LNCAP (cell line): ENCODE data around the gene CCND2.

Source experiments
- TF ChIP-seq, protein P1 (sequence below): fragments of 450-650 bp; IDR thresholded peaks from 2 replicates; pipeline ENCODE4 v1.5.1; 2017; ENCODE audit warnings: mild to moderate bottlenecking

The CCND2 gene

DNA sequence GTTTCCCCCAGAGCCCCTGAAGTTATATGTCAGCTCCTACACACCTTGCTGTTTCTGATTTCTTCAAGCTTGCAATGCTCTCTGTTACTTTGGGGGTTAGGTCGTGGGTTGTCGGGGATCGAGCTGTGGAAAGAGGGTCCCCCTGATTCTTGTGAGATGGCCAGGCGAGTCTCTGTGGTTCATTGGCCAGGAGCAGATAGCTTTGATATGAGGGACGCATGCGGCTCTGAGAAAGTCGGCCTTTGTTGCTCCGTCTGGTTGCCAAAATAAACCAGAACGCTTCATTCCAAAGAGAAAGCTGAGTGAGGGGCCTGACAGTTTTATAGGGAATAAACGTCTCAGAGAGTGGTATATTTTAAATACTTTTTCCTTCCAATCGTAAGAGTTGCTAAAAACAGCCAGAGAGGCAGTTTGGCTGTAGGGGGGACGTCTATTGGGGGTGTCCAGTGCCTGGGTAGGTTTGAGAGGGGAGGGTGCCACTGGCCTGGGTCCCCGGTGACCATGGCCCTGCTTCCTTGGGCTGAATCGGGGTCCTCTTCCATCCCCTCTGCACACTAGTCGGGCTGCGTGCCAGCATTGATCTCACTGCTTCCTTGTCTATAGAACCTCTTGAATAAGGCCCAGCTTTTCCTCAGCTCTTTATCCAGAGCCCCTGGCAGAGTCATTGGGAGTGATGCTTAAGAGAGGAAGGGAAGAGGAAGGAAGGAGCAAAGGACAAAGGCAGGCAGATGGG is 18.9 kb downstream of the CCND2 start:
- TF ChIP-seq, protein P1, sequence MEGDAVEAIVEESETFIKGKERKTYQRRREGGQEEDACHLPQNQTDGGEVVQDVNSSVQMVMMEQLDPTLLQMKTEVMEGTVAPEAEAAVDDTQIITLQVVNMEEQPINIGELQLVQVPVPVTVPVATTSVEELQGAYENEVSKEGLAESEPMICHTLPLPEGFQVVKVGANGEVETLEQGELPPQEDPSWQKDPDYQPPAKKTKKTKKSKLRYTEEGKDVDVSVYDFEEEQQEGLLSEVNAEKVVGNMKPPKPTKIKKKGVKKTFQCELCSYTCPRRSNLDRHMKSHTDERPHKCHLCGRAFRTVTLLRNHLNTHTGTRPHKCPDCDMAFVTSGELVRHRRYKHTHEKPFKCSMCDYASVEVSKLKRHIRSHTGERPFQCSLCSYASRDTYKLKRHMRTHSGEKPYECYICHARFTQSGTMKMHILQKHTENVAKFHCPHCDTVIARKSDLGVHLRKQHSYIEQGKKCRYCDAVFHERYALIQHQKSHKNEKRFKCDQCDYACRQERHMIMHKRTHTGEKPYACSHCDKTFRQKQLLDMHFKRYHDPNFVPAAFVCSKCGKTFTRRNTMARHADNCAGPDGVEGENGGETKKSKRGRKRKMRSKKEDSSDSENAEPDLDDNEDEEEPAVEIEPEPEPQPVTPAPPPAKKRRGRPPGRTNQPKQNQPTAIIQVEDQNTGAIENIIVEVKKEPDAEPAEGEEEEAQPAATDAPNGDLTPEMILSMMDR = no peak

DNA sequence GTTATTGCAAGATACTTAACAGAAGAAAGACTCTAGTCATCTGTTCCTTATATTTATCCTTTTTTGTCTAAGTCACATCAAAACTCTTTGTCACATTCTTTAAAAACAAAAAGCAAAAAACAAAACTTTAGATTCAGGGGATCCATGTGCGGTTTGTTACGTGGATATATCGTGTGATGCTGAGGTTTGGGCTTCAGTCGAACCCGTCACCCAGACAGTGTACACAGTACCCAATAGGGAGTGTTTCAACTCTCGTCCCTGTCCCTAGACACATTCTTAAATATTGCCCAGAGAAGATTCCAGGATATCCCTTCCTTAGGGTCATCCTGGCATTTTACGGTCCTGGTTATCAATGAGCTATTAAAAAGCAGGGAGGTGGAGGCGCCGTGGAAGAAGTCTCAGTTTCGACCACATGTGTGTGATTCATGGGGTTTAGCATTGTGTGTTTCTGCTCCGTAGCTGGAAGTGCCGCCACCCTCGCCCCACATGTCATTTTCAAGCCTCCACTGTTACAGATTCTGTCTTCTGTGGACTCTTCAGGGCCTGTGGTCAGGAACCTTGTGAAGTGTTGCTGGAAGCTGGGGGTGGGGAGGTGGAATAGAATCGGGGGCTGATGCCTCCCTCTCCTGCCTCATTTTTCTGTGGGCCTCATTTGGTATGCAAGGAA is 19.9 kb downstream of the CCND2 start:
- TF ChIP-seq, protein P1 = no peak

DNA sequence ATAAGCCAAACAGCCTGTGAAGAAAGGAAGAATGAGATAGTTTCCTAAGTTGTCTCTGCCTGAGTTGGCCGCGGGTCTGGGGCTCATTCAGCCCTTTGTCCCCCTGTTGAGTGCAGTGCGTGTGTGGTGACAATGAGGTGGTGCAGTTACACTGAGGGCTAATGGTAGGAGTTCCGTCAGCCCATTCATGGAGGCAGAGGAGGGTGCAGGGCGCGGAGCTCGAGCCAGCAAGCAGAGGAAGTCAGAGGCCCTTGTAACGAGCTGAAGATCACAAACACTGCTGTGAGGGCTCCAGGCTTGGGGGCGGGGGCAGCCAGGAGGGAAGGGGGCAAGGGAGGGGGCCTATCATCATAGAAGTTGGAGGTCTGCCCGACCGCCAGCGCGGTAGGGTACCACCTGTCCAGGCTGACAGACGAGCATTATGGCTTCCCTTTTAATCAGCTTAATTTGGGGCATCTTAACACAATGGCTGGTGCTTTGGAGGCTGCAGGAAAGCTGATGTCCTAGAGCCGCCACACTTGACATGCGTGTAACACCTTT is 20.5 kb downstream of the CCND2 start:
- TF ChIP-seq, protein P1 = no peak

DNA sequence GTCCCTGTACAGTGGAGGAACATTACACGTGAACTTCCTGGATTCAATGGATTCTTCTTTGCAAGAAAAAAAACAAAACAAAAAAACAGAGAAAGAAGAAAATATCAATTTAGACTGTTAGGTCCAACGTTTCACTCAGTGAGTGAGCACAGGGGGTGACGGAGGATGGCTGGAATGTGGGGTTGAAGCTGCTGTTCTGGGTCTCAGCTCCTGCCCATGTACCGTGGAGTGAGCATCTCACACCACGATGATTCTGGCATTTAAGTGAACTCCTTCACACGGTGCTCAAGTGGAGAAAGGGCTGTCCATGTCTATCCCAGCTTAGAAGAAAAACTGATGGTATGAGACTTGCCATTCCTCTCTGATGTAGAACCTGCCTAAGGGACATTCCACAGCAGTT is 23.2 kb downstream of the CCND2 start:
- TF ChIP-seq, protein P1 = no peak

DNA sequence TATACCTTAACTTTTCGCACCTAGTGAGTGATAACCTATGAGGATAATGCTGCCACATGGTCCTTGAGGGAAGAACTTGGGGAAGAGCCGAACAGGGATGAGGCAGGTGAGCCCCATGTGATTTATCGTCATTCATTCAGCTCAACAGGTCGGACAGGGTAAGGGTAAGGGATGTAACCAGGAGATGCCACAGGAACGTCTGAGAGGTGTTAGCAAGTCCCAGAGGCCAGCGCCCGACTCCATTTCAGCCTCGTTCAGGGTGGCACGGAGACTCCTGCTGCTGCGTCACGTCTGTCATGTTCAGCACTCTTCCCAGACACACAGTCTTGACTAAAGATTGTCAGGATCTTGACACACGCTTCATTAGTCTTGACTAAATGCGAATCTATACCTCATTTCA is 24.1 kb downstream of the CCND2 start:
- TF ChIP-seq, protein P1 = no peak

DNA sequence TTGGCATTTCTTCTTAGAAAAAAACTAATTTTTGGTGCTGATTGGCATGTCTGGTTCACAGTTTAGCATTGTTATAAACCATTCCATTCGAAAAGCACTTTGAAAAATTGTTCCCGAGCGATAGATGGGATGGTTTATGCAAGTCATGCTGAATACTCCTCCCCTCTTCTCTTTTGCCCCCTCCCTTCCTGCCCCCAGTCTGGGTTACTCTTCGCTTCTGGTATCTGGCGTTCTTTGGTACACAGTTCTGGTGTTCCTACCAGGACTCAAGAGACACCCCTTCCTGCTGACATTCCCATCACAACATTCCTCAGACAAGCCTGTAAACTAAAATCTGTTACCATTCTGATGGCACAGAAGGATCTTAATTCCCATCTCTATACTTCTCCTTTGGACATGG is 27.3 kb downstream of the CCND2 start:
- TF ChIP-seq, protein P1 = no peak

DNA sequence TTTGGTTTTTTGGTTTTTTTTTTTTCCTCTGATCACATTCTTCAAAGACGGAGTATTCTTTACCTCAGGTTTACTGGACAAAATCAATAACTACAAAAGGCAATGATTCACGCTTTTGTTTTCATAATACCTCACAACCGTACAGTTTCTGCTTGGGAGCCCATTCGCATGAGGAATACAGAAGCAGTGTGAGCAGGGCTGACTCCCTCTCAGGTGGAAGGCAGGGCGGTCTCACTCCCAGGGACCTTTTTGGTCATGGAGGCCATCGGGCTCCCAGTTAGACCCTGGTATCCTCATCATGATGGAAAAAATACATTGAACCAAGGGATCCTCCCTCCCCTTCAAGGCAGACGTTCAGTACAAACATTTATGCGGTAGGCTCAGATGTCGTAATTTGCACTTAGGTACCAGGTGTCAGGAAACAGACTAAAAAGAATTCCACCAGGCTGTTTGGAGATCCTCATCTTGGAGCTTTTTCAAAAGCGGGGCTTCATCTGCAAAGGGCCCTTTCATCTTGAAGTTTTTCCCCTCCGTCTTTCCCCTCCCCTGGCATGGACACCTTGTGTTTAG is 28.5 kb downstream of the CCND2 start:
- TF ChIP-seq, protein P1 = no peak
